HCT116 (cell line): Measurements from ENCODE around the gene SETD6. TPM values are rescaled to one million over a fixed set of nuclear protein-coding genes. Genes with fewer than 3 reads are reported as not detected.

Experiments used
- ATAC-seq: fragments of 200-7000 bp; cut with Tn5 transposase; 2 replicates; pipeline ENCODE4 v1.9.1; 2020; ENCODE audit warnings: mild to moderate bottlenecking, moderate library complexity
- BruUV-seq: library from RNA; stranded (reverse); fragments of 400-500 nt; replicated peaks from 2 replicates; lab custom pipeline; 2021; lab: Mats Ljungman, UMichigan
- CTCF ChIA-PET: fragments of 300-600 bp; sonication (Branson Sonifier 250); formaldehyde crosslinking; loops from one replicate; lab custom pipeline; 2021; ENCODE audit warnings: antibody characterized with exemption; lab: Charles Lee
- POLR2A ChIA-PET: fragments of 300-600, 350-600 bp; sonication (Branson Sonifier 250); formaldehyde crosslinking; loops from one replicate; lab custom pipeline; 2021; ENCODE audit warnings: antibody characterized with exemption; lab: Charles Lee
- RAD21 ChIA-PET, 2 experiments: fragments of 300-600 bp; sonication (Branson Sonifier 250); formaldehyde crosslinking; loops; one replicate each; lab custom pipeline; 2023; ENCODE audit warnings: low total read pairs in 2 of 2; ENCODE audit not compliant: uncharacterized antibody in 2 of 2, unreplicated experiment in 2 of 2, low non-redundant PET in 1 of 2; lab: Charles Lee
- DNase-seq: peaks from one replicate; pipeline ENCODE4 v3.0.0-alpha.2; 2010; ENCODE audit warnings: low read depth, low spot score
- H2AFZ ChIP-seq: fragments of 200-600 bp; shearing (Covaris generic), sonication (generic); 2 replicates; pipeline ENCODE4 v1.6.1; 2017; ENCODE audit warnings: low read depth, mixed run types, mixed read lengths, antibody characterized with exemption, low read length; ENCODE audit not compliant: poor library complexity, severe bottlenecking
- H3K27ac ChIP-seq: 2 replicates; pipeline ENCODE4 v1.5.1; 2012; ENCODE audit warnings: low read depth, low read length
- H3K27me3 ChIP-seq: fragments of 200-600 bp; sonication (generic); 2 replicates; pipeline ENCODE4 v1.6.1; 2016; ENCODE audit warnings: mixed run types, low read length, mixed read lengths; ENCODE audit not compliant: insufficient read depth
- H3K36me3 ChIP-seq, 2 experiments: fragments of 200-500 bp in 1 of 2; fragments of 200-600 bp in 1 of 2; sonication (Bioruptor generic) in 1 of 2; sonication (generic) in 1 of 2; 2 replicates each; pipeline versions ENCODE4 v1.5.1 to v1.6.1; 2014 to 2016; ENCODE audit warnings: low read length in 2 of 2, inconsistent platforms in 1 of 2, mixed read lengths in 1 of 2, mixed run types in 1 of 2; ENCODE audit not compliant: insufficient read depth in 2 of 2, control insufficient read depth in 1 of 2
- H3K4me1 ChIP-seq, 2 experiments: fragments of 200-600 bp in 1 of 2; sonication (generic) in 1 of 2; 2 replicates each; pipeline versions ENCODE4 v1.5.1 to v1.6.1; 2012 to 2017; ENCODE audit warnings: low read length in 2 of 2, inconsistent platforms in 1 of 2, mild to moderate bottlenecking in 1 of 2, mixed read lengths in 1 of 2, mixed run types in 1 of 2, moderate library complexity in 1 of 2; ENCODE audit not compliant: insufficient read depth in 2 of 2, control insufficient read depth in 1 of 2
- H3K4me2 ChIP-seq: fragments of 200-600 bp; sonication (generic); 2 replicates; pipeline ENCODE4 v1.6.1; 2017; ENCODE audit warnings: mixed run types, low read length, mixed read lengths
- H3K4me3 ChIP-seq, 2 experiments: fragments of 200-600 bp in 1 of 2; sonication (generic) in 1 of 2; replicated peaks in 1 of 2; 2 replicates each; pipeline ENCODE4 v1.5.1; 2011 to 2016; ENCODE audit warnings: low read length in 2 of 2, control low read depth in 1 of 2, low read depth in 1 of 2, mild to moderate bottlenecking in 1 of 2, mixed read lengths in 1 of 2, mixed run types in 1 of 2
- H3K79me2 ChIP-seq: fragments of 200-600 bp; sonication (generic); 2 replicates; pipeline ENCODE4 v1.6.1; 2017; ENCODE audit warnings: mild to moderate bottlenecking, mixed run types, low read length, moderate library complexity, mixed read lengths; ENCODE audit not compliant: insufficient read depth
- H3K9ac ChIP-seq: fragments of 200-600 bp; sonication (generic); 2 replicates; pipeline ENCODE4 v1.6.1; 2016; ENCODE audit warnings: low read length, mixed read lengths
- H3K9me2 ChIP-seq: fragments of 200-600 bp; sonication (generic), shearing (Covaris generic); 2 replicates; pipeline ENCODE4 v1.6.1; 2017; ENCODE audit warnings: mixed run types, mild to moderate bottlenecking, moderate library complexity; ENCODE audit not compliant: insufficient read depth
- H3K9me3 ChIP-seq, 2 experiments: fragments of 200-500 bp in 1 of 2; fragments of 200-600 bp in 1 of 2; sonication (Bioruptor generic) in 1 of 2; sonication (generic) in 1 of 2; 2 replicates each; pipeline ENCODE4 v1.6.1; 2014 to 2017; ENCODE audit warnings: low read length in 2 of 2, mixed read lengths in 2 of 2, inconsistent platforms in 1 of 2, low read depth in 1 of 2, mild to moderate bottlenecking in 1 of 2, mixed run types in 1 of 2, moderate library complexity in 1 of 2; ENCODE audit not compliant: control insufficient read depth in 1 of 2, insufficient read depth in 1 of 2
- H4K20me1 ChIP-seq: fragments of 200-600 bp; sonication (generic), shearing (Covaris generic); 2 replicates; pipeline ENCODE4 v1.6.1; 2017; ENCODE audit warnings: mixed run types, mild to moderate bottlenecking, moderate library complexity; ENCODE audit not compliant: insufficient read depth
- CEBPB ChIP-seq: IDR thresholded peaks from 2 replicates; pipeline ENCODE4 v1.6.1; 2012; ENCODE audit warnings: low read depth
- EGR1 ChIP-seq: IDR thresholded peaks from 2 replicates; pipeline ENCODE4 v1.6.1; 2012; ENCODE audit warnings: low read depth
- ELF1 ChIP-seq: IDR thresholded peaks from 2 replicates; pipeline ENCODE4 v1.6.1; 2012; ENCODE audit warnings: low read depth, borderline replicate concordance
- EZH2phosphoT487 ChIP-seq: fragments of 200-600 bp; IDR thresholded peaks from 2 replicates; pipeline ENCODE4 v1.6.1; 2018; ENCODE audit warnings: antibody characterized with exemption, borderline replicate concordance
- FOSL1 ChIP-seq: IDR thresholded peaks from 2 replicates; pipeline ENCODE4 v1.6.1; 2012; ENCODE audit warnings: low read depth
- JUND ChIP-seq: IDR thresholded peaks from 2 replicates; pipeline ENCODE4 v1.6.1; 2012
- POLR2AphosphoS5 ChIP-seq: IDR thresholded peaks from 2 replicates; pipeline ENCODE4 v1.6.1; 2011; ENCODE audit warnings: mild to moderate bottlenecking, low read depth, low read length, moderate library complexity
- SIN3A ChIP-seq: IDR thresholded peaks from 2 replicates; pipeline ENCODE4 v1.6.1; 2012; ENCODE audit warnings: low read depth
- SP1 ChIP-seq: IDR thresholded peaks from 2 replicates; pipeline ENCODE4 v1.6.1; 2012; ENCODE audit warnings: low read depth
- SRF ChIP-seq: IDR thresholded peaks from 2 replicates; pipeline ENCODE4 v1.6.1; 2012; ENCODE audit warnings: low read depth
- TCF7L2 ChIP-seq: IDR thresholded peaks from 2 replicates; pipeline ENCODE4 v1.7.0; 2011; ENCODE audit warnings: borderline replicate concordance, inconsistent platforms; ENCODE audit not compliant: insufficient read depth, insufficient read length; ENCODE audit errors: extremely low read depth
- YY1 ChIP-seq: IDR thresholded peaks from 2 replicates; pipeline ENCODE4 v1.6.1; 2011; ENCODE audit warnings: low read length, low read depth, moderate library complexity, mild to moderate bottlenecking; ENCODE audit not compliant: insufficient replicate concordance; ENCODE audit errors: extremely low read depth
- ZFX ChIP-seq: fragments of 450-650 bp; IDR thresholded peaks from 2 replicates; pipeline ENCODE4 v1.6.1; 2017
- ZNF274 ChIP-seq: fragments of 200-500 bp; sonication (Bioruptor generic); IDR thresholded peaks from 2 replicates; pipeline ENCODE4 v1.6.1; 2014; ENCODE audit warnings: mild to moderate bottlenecking, low read depth, low read length, inconsistent platforms
- intact Hi-C: fragments of 100-400 bp; cut with micrococcal nuclease; formaldehyde crosslinking; loops from 2 replicates; pipeline ENCODE4 v1.10.0; 2022
- total RNA-seq: library from RNA; stranded (reverse); gene quantifications from one replicate; pipeline ENCODE4 v1.2.1, GENCODE V29; 2021; ENCODE audit not compliant: unreplicated experiment
- TF ChIP-seq, protein P1 (sequence below): IDR thresholded peaks from 2 replicates; pipeline ENCODE4 v1.6.1; 2011; ENCODE audit warnings: mild to moderate bottlenecking, low read length, moderate library complexity; ENCODE audit not compliant: insufficient replicate concordance; ENCODE audit errors: extremely low read depth
- TF ChIP-seq, protein P2 (sequence below): IDR thresholded peaks from 2 replicates; pipeline ENCODE4 v1.6.1; 2012
- TF ChIP-seq, protein P3 (sequence below), 3 experiments: fragments of 200-600 bp in 1 of 3; sonication (generic) in 1 of 3; IDR thresholded peaks in 2 of 3; conservative IDR thresholded peaks in 1 of 3; 2 replicates each; pipeline ENCODE4 v1.5.1; 2012 to 2017; ENCODE audit warnings: low read depth in 2 of 3, low read length in 2 of 3, antibody characterized with exemption in 1 of 3, borderline replicate concordance in 1 of 3, control low read depth in 1 of 3, mild to moderate bottlenecking in 1 of 3, mixed read lengths in 1 of 3, mixed run types in 1 of 3, moderate library complexity in 1 of 3; ENCODE audit not compliant: insufficient read depth in 1 of 3
- TF ChIP-seq, protein P4 (sequence below): IDR thresholded peaks from 2 replicates; pipeline ENCODE4 v1.6.1; 2012; ENCODE audit warnings: low read depth

The SETD6 gene
- total RNA-seq, 1 experiment from 2014 or later, result 26.6 TPM

DNA sequence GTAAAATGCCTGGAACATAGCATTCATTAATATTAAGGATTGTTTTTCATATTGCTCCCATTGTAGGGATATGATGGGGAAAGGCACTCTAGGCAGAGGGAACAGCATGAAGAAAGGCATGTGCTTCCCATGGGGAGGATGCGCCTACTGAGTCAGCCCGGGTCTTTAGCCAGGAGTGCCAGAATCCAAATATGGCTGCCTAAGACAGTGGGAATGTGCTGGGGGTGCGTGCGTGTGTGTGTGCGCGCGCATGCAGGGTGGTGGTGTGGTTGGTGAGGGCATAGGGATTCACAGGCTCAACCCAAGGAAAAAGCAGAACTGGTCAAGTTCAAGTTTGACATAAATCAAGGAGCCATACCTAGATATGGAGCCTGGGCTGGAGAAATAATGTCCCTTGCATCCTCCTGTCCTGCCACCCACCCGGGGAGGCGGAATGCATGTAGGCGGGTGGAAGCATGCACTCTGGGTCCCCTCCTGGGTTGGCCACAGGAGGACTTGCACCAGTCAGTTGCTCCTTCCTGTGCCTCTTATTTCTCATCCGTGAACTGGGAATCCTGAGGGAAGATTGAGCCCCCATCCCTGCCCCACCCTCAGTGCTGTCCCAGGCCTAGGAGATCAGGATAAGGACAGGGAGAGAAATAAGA lies 34.0 kb upstream of the SETD6 start:
- H3K27ac ChIP-seq, result no peak overlapping the region
- ChIA-PET RAD21 (no interaction called here), CTCF (interaction anchor here (0.9 kb wide), 1 partner anchor 145 kb away, joined by 3 read pairs; no protein-coding TSS in a partner anchor), POLR2A (no interaction called here)
- ATAC-seq, result no peak
- H3K4me1 ChIP-seq, result no peaks in the 10 kb centered on the region
- H3K9me2 ChIP-seq, result no peaks in the 10 kb centered on the region
- H3K27me3 ChIP-seq, result no peaks in the 10 kb centered on the region
- no peaks in the 10 kb centered on the region for H3K79me2 ChIP-seq
- BruUV-seq, result no TSS peak
- intact Hi-C loops, result no loop called here
- H3K4me3 ChIP-seq, result no peak overlapping the region
- H2AFZ ChIP-seq, result no peak overlapping the region
- H3K9ac ChIP-seq, result no peak overlapping the region
- no peaks in the 10 kb centered on the region for H3K9me3 ChIP-seq
- no peaks in the 10 kb centered on the region for H3K36me3 ChIP-seq
- no peaks in the 10 kb centered on the region for H4K20me1 ChIP-seq
- no peak overlapping the region for H3K4me2 ChIP-seq
- TF ChIP-seq YY1 (no peak), FOSL1 (no peak), SIN3A (no peak), POLR2AphosphoS5 (no peak), TCF7L2 (no peak), SP1 (no peak), CEBPB (no peak), EZH2phosphoT487 (no peak), EGR1 (no peak), JUND (no peak), ZNF274 (no peak), SRF (no peak), ZFX (no peak), ELF1 (no peak)
- TF ChIP-seq, protein P1, sequence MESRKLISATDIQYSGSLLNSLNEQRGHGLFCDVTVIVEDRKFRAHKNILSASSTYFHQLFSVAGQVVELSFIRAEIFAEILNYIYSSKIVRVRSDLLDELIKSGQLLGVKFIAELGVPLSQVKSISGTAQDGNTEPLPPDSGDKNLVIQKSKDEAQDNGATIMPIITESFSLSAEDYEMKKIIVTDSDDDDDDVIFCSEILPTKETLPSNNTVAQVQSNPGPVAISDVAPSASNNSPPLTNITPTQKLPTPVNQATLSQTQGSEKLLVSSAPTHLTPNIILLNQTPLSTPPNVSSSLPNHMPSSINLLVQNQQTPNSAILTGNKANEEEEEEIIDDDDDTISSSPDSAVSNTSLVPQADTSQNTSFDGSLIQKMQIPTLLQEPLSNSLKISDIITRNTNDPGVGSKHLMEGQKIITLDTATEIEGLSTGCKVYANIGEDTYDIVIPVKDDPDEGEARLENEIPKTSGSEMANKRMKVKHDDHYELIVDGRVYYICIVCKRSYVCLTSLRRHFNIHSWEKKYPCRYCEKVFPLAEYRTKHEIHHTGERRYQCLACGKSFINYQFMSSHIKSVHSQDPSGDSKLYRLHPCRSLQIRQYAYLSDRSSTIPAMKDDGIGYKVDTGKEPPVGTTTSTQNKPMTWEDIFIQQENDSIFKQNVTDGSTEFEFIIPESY, result no peak
- TF ChIP-seq, protein P2, sequence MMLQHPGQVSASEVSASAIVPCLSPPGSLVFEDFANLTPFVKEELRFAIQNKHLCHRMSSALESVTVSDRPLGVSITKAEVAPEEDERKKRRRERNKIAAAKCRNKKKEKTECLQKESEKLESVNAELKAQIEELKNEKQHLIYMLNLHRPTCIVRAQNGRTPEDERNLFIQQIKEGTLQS, result no peak
- TF ChIP-seq, protein P3, sequence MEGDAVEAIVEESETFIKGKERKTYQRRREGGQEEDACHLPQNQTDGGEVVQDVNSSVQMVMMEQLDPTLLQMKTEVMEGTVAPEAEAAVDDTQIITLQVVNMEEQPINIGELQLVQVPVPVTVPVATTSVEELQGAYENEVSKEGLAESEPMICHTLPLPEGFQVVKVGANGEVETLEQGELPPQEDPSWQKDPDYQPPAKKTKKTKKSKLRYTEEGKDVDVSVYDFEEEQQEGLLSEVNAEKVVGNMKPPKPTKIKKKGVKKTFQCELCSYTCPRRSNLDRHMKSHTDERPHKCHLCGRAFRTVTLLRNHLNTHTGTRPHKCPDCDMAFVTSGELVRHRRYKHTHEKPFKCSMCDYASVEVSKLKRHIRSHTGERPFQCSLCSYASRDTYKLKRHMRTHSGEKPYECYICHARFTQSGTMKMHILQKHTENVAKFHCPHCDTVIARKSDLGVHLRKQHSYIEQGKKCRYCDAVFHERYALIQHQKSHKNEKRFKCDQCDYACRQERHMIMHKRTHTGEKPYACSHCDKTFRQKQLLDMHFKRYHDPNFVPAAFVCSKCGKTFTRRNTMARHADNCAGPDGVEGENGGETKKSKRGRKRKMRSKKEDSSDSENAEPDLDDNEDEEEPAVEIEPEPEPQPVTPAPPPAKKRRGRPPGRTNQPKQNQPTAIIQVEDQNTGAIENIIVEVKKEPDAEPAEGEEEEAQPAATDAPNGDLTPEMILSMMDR (IDR thresholded peaks at IDR 0.05 in 2 of 3, conservative IDR thresholded peaks at IDR 0.05 in 1 of 3; ENCODE audit: borderline replicate concordance in 1 of 3, insufficient read depth in 1 of 3, low read depth in 2 of 3, low read length in 2 of 3), result no peak
- TF ChIP-seq, protein P4, sequence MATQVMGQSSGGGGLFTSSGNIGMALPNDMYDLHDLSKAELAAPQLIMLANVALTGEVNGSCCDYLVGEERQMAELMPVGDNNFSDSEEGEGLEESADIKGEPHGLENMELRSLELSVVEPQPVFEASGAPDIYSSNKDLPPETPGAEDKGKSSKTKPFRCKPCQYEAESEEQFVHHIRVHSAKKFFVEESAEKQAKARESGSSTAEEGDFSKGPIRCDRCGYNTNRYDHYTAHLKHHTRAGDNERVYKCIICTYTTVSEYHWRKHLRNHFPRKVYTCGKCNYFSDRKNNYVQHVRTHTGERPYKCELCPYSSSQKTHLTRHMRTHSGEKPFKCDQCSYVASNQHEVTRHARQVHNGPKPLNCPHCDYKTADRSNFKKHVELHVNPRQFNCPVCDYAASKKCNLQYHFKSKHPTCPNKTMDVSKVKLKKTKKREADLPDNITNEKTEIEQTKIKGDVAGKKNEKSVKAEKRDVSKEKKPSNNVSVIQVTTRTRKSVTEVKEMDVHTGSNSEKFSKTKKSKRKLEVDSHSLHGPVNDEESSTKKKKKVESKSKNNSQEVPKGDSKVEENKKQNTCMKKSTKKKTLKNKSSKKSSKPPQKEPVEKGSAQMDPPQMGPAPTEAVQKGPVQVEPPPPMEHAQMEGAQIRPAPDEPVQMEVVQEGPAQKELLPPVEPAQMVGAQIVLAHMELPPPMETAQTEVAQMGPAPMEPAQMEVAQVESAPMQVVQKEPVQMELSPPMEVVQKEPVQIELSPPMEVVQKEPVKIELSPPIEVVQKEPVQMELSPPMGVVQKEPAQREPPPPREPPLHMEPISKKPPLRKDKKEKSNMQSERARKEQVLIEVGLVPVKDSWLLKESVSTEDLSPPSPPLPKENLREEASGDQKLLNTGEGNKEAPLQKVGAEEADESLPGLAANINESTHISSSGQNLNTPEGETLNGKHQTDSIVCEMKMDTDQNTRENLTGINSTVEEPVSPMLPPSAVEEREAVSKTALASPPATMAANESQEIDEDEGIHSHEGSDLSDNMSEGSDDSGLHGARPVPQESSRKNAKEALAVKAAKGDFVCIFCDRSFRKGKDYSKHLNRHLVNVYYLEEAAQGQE, result no peak
- DNase-seq, result no peak
